ENCODE measurements around the gene PIWIL1.

Gene PIWIL1

GRCh38 chr12:130337488-130338303, at the start of gene PIWIL1:
Gene PIWIL1, plus strand, starts transcription at chr12:130337887. Its CDS starts 4,705 bp downstream, at chr12:130342592.
- no peak for DNase-seq (ENCODE audit: low read depth in 2 of 2)

- DNase-seq (ENCODE audit: low read depth in 2 of 2): no peak
These were observed 49.5 kb upstream of the PIWIL1 start for GRCh38 chr12:130288206-130288605.

DNA sequence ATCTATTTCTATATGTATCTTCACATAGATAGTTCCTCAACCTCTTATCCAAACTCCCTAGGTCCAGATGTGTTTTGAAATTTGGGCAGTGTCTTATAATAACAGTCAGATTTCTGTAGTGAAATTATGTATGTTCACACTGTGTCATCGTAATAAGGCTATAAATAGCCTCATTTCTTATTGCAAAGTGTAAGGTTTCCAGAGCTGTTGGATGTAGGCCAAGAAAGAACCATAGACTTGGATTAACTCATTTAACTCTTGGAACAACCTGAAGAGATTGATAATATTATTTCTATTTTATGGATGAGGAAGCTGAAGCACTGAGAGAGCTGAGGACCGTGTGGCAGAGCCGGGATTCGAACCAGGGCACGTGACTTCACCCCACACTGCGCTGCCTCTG, 49.0 kb upstream of the PIWIL1 start:
- no peak for DNase-seq (ENCODE audit: low read depth in 2 of 2)

- no peak for DNase-seq (ENCODE audit: low read depth in 2 of 2)
These were observed 47.6 kb upstream of the PIWIL1 start for GRCh38 chr12:130290114-130290513.

GRCh38 chr12:130298322-130299021, 39.2 kb upstream of the PIWIL1 start:
- DNase-seq (ENCODE audit: low read depth in 2 of 2): no peak

GRCh38 chr12:130299574-130299973, 38.1 kb upstream of the PIWIL1 start:
- DNase-seq (ENCODE audit: low read depth in 2 of 2): no peak

- DNase-seq (ENCODE audit: low read depth in 2 of 2): no peak
These were observed 37.6 kb upstream of the PIWIL1 start for GRCh38 chr12:130300090-130300489.

- DNase-seq (ENCODE audit: low read depth in 2 of 2): no peak
These were observed 36.8 kb upstream of the PIWIL1 start for GRCh38 chr12:130300737-130301535.

- DNase-seq (ENCODE audit: low read depth in 2 of 2): no peak
These were observed 36.1 kb upstream of the PIWIL1 start for GRCh38 chr12:130301559-130301958.

DNA sequence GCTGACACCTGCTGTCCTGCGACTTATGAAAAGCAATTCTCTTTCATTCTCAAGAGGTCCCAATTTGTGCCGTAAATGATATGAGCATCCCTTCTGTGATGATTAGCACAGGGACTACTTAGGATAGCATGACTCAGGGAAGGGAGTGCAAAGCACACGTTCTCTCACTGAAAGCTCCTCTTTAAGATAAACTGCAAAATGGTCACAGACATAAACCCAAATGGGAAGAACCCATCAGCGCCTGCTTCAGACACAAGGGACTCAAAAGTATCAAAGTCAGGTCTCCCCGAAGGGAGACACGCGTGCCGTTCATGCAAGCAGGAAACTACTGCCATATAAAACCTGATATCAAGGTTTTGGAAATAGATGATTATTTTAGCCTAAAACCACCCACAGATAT, 33.9 kb upstream of the PIWIL1 start:
- no peak for DNase-seq (ENCODE audit: low read depth in 2 of 2)

- DNase-seq (ENCODE audit: low read depth in 2 of 2): no peak
These were observed 29.8 kb upstream of the PIWIL1 start for GRCh38 chr12:130307859-130308258.

- DNase-seq (ENCODE audit: low read depth in 2 of 2): no peak
These were observed 29.3 kb upstream of the PIWIL1 start for GRCh38 chr12:130308393-130308792.

DNA sequence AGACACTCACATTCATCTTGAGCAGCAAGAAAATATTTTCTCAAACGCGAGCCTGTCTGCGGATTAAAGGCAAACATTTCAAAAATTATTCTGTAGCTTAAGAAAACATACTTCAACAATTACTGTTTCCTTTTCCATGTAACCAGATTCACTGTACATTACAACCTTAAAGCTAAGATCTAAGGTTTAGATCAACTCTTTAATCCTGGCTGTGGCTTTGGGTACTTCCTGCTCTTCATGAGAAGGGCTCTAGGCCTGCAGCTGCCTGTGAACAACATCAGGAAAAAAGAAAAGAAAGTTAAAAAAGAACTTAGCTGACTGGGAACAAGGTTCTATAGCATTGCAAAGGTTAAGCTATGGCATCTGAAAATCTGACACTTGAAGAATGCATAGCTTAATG, 21.4 kb upstream of the PIWIL1 start:
- DNase-seq (ENCODE audit: low read depth in 2 of 2): no peak

GRCh38 chr12:130320536-130320935, 17.2 kb upstream of the PIWIL1 start:
- no peak for DNase-seq (ENCODE audit: low read depth in 2 of 2)

- DNase-seq (ENCODE audit: low read depth in 2 of 2): no peak
These were observed 15.4 kb upstream of the PIWIL1 start for GRCh38 chr12:130322263-130322662.

DNA sequence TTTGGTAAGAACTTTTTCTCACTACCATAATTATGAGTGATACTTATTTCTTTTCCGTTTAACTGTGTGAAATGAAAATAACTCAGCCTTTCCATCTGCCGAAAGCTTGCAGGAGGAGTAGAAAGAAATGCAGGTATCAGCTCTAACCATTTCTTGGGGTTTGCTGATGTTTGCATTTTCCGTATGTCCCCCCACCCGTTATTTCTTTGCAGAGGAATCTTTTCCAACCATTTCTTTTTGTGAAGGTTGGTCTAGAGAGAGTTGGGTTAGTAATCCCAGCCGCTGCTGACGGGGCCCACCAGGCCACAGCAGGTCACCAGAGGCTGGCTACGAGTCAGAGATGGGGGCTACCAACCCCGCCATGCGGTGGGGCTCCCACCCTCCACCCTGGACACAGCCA, 7.0 kb upstream of the PIWIL1 start:
- no peak for DNase-seq (ENCODE audit: low read depth in 2 of 2)

DNA sequence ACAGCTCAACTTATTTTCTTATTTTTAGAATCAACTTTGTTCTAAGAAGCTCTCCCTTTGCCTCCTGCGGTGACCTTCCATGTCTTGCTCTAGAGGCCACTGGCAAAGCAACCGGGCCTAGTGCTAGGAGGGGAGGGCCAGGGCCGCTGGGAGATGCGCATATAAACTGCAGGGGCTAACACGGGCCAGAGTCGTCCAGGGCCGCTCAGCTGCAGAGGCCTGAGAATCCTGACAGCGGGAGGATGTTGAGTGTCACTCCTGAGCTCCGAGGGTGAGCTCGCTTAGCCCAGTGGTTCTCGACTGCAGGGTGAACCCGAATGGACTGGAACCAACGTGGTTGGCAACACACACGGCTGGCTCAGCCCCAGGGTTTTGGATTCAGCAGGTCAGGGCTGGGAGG, 6.5 kb upstream of the PIWIL1 start:
- DNase-seq (ENCODE audit: low read depth in 2 of 2): no peak

- no peak for DNase-seq (ENCODE audit: low read depth in 2 of 2)
These were observed 4.3 kb upstream of the PIWIL1 start for GRCh38 chr12:130333341-130333740.

GRCh38 chr12:130334399-130334798, 3.3 kb upstream of the PIWIL1 start:
- DNase-seq (ENCODE audit: low read depth in 2 of 2): no peak

DNA sequence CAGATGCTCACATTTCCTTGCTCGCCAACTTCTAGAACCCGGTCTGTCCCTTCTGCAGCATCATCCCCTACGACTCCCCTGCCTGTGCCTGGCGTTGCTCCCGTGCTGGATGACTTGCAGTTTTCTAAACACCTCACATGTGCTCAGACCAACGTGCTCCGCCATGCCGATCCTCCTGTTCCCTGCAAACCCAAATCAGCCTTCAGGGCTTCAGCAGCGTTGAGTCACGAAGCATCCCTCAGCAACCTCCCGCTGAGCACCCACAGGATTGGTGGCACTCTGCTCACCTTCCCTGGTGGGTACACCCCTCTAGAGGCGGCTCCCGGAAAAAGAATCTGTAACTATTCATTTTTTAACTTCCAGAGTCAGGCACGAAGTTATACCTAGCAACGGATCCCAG, 2.8 kb upstream of the PIWIL1 start:
- no peak for DNase-seq (ENCODE audit: low read depth in 2 of 2)

- DNase-seq (ENCODE audit: low read depth in 2 of 2): no peak
These were observed 1.9 kb upstream of the PIWIL1 start for GRCh38 chr12:130335517-130336392.

All from stimulated activated CD8-positive, alpha-beta memory T cell treated with anti-CD3 and anti-CD28 coated beads, Interleukin-15, amount 100 ng/mL, for 4 hours (primary cell).